Kidney epithelial cell (primary cell): ENCODE measurements around the gene TAF10. TPM values are rescaled to one million over a fixed set of nuclear protein-coding genes. Genes with fewer than 3 reads are reported as not detected.

Source experiments
- DNase-seq: peaks from one replicate; pipeline ENCODE4 v3.0.0-alpha.2; 2010; ENCODE audit warnings: low read depth
- H3K27me3 ChIP-seq: 2 replicates; pipeline ENCODE4 v1.6.0; 2011; ENCODE audit warnings: low read length; ENCODE audit not compliant: control insufficient read depth, insufficient read depth
- H3K36me3 ChIP-seq: 2 replicates; pipeline ENCODE4 v1.5.1; 2011; ENCODE audit warnings: low read length; ENCODE audit not compliant: control insufficient read depth, insufficient read depth
- H3K4me3 ChIP-seq: 2 replicates; pipeline ENCODE4 v1.5.1; 2011; ENCODE audit warnings: low read depth, mild to moderate bottlenecking, control low read depth, low read length
- total RNA-seq: library from RNA; depleted of rRNA; stranded (reverse); fragments of >200 nt; gene quantifications from 2 replicates; pipeline ENCODE4 v1.2.3, GENCODE V29; 2015
- TF ChIP-seq, protein P1 (sequence below): IDR thresholded peaks from 2 replicates; pipeline ENCODE4 v1.5.1; 2011; ENCODE audit warnings: mild to moderate bottlenecking, moderate library complexity, low read length, control low read depth, inconsistent platforms; ENCODE audit not compliant: insufficient read depth, poor library complexity, severe bottlenecking

TAF10 gene
- total RNA-seq, 1 donor from 2014 or later = 57.2 TPM

DNA sequence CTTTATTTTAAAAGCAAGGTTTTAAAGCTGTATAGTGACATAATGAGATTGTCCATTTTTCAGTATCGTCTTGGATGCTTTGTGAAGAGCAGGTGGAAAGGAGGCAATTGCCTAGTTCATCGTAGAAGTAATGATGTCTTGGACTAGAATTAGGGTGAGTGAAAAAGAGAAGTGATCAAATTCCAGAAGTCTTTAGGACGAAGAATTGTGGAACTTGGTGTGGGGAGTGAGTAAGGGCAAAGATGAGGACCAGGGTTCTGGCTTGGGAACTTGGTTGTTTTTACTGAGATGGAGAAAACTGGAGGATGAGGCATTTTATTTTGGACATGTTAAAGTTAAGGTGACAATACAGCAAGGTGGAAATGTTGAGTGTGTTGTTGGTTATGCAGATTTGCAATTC, 7.2 kb downstream of the TAF10 start:
- TF ChIP-seq, protein P1, sequence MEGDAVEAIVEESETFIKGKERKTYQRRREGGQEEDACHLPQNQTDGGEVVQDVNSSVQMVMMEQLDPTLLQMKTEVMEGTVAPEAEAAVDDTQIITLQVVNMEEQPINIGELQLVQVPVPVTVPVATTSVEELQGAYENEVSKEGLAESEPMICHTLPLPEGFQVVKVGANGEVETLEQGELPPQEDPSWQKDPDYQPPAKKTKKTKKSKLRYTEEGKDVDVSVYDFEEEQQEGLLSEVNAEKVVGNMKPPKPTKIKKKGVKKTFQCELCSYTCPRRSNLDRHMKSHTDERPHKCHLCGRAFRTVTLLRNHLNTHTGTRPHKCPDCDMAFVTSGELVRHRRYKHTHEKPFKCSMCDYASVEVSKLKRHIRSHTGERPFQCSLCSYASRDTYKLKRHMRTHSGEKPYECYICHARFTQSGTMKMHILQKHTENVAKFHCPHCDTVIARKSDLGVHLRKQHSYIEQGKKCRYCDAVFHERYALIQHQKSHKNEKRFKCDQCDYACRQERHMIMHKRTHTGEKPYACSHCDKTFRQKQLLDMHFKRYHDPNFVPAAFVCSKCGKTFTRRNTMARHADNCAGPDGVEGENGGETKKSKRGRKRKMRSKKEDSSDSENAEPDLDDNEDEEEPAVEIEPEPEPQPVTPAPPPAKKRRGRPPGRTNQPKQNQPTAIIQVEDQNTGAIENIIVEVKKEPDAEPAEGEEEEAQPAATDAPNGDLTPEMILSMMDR = no peak
- DNase-seq = no peak
- Histone ChIP-seq H3K36me3 (peaks cover 5% of the 10 kb centered on the region), H3K4me3 (peak overlapping the region; percentile 73), H3K27me3 (no peaks in the 10 kb centered on the region)

DNA sequence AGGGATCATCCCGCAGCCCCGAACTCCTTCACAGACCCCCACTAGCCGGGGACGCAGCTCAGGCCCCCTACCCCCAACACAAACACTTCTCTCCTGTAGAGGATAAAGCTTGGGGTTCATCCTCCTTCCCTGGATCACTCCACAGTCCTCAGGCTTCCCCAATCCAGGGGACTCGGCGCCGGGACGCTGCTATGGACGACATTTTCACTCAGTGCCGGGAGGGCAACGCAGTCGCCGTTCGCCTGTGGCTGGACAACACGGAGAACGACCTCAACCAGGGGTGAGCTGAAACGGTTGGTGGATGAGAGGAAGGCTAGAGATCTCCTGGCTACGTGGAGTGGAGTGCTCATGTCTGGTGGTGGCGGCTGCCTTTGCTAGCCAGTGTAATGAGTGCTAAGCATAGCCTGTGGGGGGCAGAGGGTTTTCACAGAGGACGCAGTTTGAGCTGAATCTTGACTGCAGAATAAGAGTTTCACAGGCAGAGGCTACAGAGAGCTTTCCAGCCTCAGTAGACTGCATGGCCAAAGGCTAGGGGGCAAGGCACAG, 7.9 kb downstream of the TAF10 start:
- TF ChIP-seq, protein P1 = peak; percentile 13
- H3K36me3 ChIP-seq = peaks cover 5% of the 10 kb centered on the region

DNA sequence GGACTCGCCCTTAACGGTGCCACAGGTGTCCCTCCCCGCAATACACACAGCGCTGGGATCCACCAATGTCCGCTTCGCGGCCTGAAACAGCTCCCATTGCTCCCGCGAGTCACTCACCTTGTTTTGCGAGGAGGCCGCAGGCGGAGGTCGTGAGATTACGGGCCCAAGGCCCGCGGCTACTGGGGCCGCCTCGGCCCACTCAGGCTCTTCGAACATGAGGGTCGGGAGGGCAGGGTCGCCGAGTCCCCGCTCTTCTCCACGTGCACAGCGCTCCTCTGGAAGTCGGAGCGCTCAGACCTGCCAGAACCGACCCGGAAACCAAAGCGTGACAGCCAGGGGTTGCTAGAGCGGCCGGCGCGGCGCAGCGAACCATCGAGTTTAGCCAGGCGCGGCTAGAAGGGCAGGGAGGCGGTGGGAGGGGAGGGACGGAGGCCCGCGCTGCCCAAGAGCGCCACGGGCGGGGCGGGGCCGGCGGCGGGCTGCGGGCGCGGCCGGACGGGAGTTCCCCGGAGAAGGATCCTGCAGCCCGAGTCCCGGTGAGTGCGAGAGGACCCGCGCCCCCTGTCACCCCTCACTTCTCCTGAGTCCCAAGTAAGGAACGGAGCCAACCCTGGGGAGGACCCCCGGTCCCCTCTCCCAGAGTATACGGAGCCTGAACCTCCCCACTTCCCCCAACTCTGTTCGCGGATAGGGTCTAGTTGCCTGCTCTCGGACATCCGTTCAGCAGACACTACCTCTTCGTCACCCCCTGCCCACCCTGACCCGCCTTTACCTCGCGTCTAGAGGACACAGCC, 8.5 kb downstream of the TAF10 start, which contains the start of the genes ILK and RRP8:
ILK (plus strand) TSS at position 488 of the 794 bp plus-strand sequence. CDS start 498 bp downstream, outside the sequence.
RRP8 (minus strand) TSS at position 330 of the 794 bp plus-strand sequence; CDS start at position 216, 114 bp downstream.
- H3K27me3 ChIP-seq = no peaks in the 10 kb centered on the region
- no peak for DNase-seq
- peaks cover 5% of the 10 kb centered on the region for H3K36me3 ChIP-seq
- peak within 1 kb of the TSS; percentile 73 for H3K4me3 ChIP-seq
- TF ChIP-seq, protein P1 = peak; percentile 3

More for the DNA sequence above, 7.9 kb downstream of the TAF10 start:
- Histone ChIP-seq H3K4me3 (peak overlapping the region; percentile 73), H3K27me3 (no peaks in the 10 kb centered on the region)
- DNase-seq = no peak

DNA sequence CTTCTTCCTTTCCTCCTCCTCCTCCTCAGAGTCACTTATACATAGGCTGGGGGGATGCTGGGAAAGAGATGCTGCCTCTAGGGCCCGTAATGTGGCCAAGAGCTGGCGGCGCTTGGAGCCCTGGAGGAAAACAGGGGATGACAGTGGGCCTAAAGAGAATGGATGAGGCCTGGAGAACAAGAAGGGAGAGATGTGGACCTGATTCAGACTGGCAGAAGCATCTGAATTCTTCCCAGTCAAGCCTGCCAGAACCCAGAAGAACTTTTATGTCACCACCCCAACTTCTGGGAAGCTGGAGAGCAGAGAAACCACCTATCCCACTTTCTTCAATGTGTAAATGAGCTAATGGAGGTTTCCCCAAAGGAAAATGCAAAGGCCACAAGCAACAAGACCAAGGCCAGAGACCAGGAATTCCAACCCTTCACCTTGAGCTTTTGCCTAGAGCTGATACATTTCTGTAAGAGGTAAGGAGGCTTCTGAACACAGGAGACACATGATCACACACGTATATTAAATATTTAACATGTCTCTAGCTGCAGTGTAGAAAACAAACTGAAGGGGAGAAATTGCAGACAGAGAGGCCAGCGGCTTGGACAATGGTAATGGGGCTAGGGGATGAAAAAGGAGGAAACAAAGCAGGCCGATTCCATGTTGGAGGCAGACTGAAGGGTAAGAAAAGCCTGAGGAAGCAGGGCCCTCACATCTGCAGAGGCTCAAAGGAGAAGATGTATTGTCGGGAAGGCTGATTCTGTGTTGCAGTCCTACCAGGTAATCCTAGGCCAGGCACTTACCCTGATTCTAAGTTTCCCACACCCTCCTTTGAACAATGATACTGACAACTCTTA, 9.7 kb downstream of the TAF10 start:
- TF ChIP-seq, protein P1 = no peak
- Histone ChIP-seq H3K4me3 (peak overlapping the region; percentile 73), H3K27me3 (no peaks in the 10 kb centered on the region), H3K36me3 (peaks cover 3% of the 10 kb centered on the region)
- DNase-seq = no peak

DNA sequence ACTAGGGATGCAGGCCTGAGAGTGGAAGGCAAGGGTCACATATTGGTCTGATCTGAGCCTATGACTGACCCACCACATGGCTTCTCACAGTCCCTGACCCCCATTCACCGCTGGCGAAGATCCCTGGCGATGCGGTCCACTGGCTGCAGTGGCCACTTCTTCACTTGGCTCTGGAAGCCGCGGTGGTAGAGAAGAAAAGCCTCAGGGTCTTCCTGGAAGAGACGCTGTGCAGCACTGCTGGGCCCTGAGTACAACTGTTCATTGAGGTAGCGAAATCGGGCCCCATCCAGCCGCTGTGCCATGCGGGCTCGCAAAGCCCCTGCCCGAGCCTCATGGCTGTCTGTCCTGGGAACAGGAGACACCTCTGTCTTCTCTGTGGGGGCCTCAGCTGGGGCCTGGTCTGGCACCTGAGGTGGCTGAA, 11.0 kb downstream of the TAF10 start:
- TF ChIP-seq, protein P1 = no peak
- DNase-seq = no peak
- no peak overlapping the region for H3K4me3 ChIP-seq
- peaks cover 3% of the 10 kb centered on the region for H3K36me3 ChIP-seq
- H3K27me3 ChIP-seq = no peaks in the 10 kb centered on the region
